PC-3 (cell line): ENCODE data around the gene SYK. TPM values are rescaled to one million over a fixed set of nuclear protein-coding genes. Genes with fewer than 3 reads are reported as not detected.

Experiments used
- ATAC-seq: fragments of 200-7000 bp; cut with Tn5 transposase; 2 replicates; pipeline ENCODE4 v1.9.1; 2020; ENCODE audit warnings: mild to moderate bottlenecking, moderate library complexity
- BruUV-seq: library from RNA; stranded (reverse); fragments of 400-500 nt; replicated peaks from 2 replicates; lab custom pipeline; 2021; lab: Mats Ljungman, UMichigan
- CTCF ChIA-PET: fragments of 300-600 bp; sonication (Branson Sonifier 250); formaldehyde crosslinking; loops from one replicate; lab custom pipeline; 2022; ENCODE audit warnings: antibody characterized with exemption; lab: Charles Lee
- POLR2A ChIA-PET: fragments of 300-600 bp; sonication (Branson Sonifier 250); formaldehyde crosslinking; loops from one replicate; lab custom pipeline; 2022; ENCODE audit warnings: antibody characterized with exemption; ENCODE audit not compliant: unreplicated experiment; lab: Charles Lee
- DNase-seq: peaks from one replicate; pipeline ENCODE4 v3.0.0-alpha.2; 2015
- H2AFZ ChIP-seq: fragments of 300-600 bp; sonication (generic); 2 replicates; pipeline ENCODE4 v1.6.0; 2016; ENCODE audit warnings: antibody characterized with exemption, low read length
- H3F3A ChIP-seq: fragments of 300-600 bp; sonication (generic); one replicate; pipeline ENCODE4 v1.6.0; 2017; ENCODE audit warnings: antibody characterized with exemption, low read length, control low read depth, mild to moderate bottlenecking; ENCODE audit not compliant: unreplicated experiment
- H3K27ac ChIP-seq: fragments of 300-600 bp; sonication (generic); 2 replicates; pipeline ENCODE4 v1.5.1; 2016; ENCODE audit warnings: mild to moderate bottlenecking, low read length
- H3K27me3 ChIP-seq: fragments of 300-600 bp; sonication (generic); 2 replicates; pipeline ENCODE4 v1.6.1; 2016; ENCODE audit warnings: low read length, mixed read lengths
- H3K36me3 ChIP-seq: fragments of 300-600 bp; sonication (generic); 2 replicates; pipeline ENCODE4 v1.6.1; 2016; ENCODE audit warnings: low read depth, mixed run types, low read length, mixed read lengths
- H3K4me1 ChIP-seq: fragments of 300-600 bp; sonication (generic); 2 replicates; pipeline ENCODE4 v1.5.1; 2016; ENCODE audit warnings: low read length; ENCODE audit not compliant: insufficient read depth
- H3K4me2 ChIP-seq: fragments of 300-600 bp; sonication (generic); 2 replicates; pipeline ENCODE4 v1.6.0; 2016; ENCODE audit warnings: low read length
- H3K4me3 ChIP-seq: fragments of 300-600 bp; sonication (generic); 2 replicates; pipeline ENCODE4 v1.5.1; 2016; ENCODE audit warnings: mild to moderate bottlenecking, low read length, mixed read lengths
- H3K79me2 ChIP-seq: fragments of 300-600 bp; sonication (generic); 2 replicates; pipeline ENCODE4 v1.6.1; 2017; ENCODE audit warnings: low read length, mixed read lengths
- H3K9ac ChIP-seq: fragments of 300-600 bp; sonication (generic); 2 replicates; pipeline ENCODE4 v1.6.0; 2016; ENCODE audit warnings: mild to moderate bottlenecking, low read length
- H3K9me2 ChIP-seq: fragments of 300-600 bp; sonication (generic); replicated peaks from 2 replicates; pipeline ENCODE4 v1.6.1; 2016; ENCODE audit warnings: mixed run types, low read length, mixed read lengths
- H3K9me3 ChIP-seq: fragments of 300-600 bp; sonication (generic); 2 replicates; pipeline ENCODE4 v1.6.1; 2016; ENCODE audit warnings: low read length, mixed read lengths
- H4K20me1 ChIP-seq: fragments of 300-600 bp; sonication (generic); 2 replicates; pipeline ENCODE4 v1.6.1; 2016; ENCODE audit warnings: low read length, mixed read lengths
- EZH2 ChIP-seq: fragments of 300-600 bp; sonication (generic); IDR thresholded peaks from one replicate; pipeline ENCODE4 v1.6.1; 2017; ENCODE audit warnings: antibody characterized with exemption, mild to moderate bottlenecking, low read length; ENCODE audit not compliant: unreplicated experiment
- EZH2phosphoT487 ChIP-seq: fragments of 300-600 bp; sonication (generic); IDR thresholded peaks from 2 replicates; pipeline ENCODE4 v1.6.1; 2018; ENCODE audit warnings: mild to moderate bottlenecking, antibody characterized with exemption, low read length, borderline replicate concordance
- intact Hi-C: fragments of 100-400 bp; cut with micrococcal nuclease; formaldehyde crosslinking; loops from 2 replicates; pipeline ENCODE4 v1.9.0; 2023
- total RNA-seq: library from RNA; depleted of rRNA; stranded (reverse); fragments of >200 nt; gene quantifications from 2 replicates; pipeline ENCODE4 v1.2.3, GENCODE V29; 2014
- TF ChIP-seq, protein P1 (sequence below): fragments of 300-600 bp; sonication (generic); conservative IDR thresholded peaks from 2 replicates; pipeline ENCODE4 v1.5.1; 2017; ENCODE audit warnings: antibody characterized with exemption, low read depth, mild to moderate bottlenecking, low read length

SYK gene
- total RNA-seq, 1 experiment from 2014 or later = 12.9 TPM

DNA sequence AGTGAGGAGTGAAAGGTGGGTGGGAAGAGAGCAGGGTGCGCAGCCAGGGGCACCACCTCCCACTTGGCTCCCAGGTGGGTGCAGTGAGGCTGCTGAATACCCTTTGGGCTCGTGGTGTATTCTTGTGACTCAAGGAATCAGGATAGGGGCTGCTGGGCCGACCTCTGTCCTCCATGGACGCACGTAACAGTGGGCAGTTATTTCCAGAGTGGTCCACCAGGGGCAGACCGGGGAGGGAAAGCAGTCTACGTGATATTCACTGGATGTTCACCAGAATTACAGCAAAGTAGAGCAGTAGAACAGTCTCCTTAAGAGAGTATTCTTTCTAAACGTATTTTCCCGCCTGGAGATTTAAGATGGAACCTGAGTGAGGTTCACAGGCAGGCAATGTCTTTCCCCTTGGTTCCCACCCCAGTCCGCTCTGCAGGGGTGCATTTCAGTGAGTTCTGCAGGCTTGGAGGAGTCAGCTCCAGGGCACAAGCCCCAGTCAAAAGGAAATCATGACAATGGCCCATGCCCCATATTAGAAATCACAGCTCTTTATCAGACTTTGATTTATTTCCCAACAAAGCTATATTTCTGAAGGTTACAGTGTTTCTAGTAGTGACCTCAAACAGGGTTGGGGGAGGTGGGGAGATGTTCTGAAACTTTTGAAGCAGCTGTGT, 88.7 kb downstream of the SYK start:
- H3K27ac ChIP-seq = no peak overlapping the region
- DNase-seq (no peak), ATAC-seq (no peak)
- no peaks in the 10 kb centered on the region for H3K79me2 ChIP-seq
- ChIA-PET CTCF (no interaction called here), POLR2A (no interaction called here)
- H2AFZ ChIP-seq = no peak overlapping the region
- H3K4me3 ChIP-seq = no peak overlapping the region
- TF ChIP-seq, protein P1, sequence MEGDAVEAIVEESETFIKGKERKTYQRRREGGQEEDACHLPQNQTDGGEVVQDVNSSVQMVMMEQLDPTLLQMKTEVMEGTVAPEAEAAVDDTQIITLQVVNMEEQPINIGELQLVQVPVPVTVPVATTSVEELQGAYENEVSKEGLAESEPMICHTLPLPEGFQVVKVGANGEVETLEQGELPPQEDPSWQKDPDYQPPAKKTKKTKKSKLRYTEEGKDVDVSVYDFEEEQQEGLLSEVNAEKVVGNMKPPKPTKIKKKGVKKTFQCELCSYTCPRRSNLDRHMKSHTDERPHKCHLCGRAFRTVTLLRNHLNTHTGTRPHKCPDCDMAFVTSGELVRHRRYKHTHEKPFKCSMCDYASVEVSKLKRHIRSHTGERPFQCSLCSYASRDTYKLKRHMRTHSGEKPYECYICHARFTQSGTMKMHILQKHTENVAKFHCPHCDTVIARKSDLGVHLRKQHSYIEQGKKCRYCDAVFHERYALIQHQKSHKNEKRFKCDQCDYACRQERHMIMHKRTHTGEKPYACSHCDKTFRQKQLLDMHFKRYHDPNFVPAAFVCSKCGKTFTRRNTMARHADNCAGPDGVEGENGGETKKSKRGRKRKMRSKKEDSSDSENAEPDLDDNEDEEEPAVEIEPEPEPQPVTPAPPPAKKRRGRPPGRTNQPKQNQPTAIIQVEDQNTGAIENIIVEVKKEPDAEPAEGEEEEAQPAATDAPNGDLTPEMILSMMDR = no peak
- TF ChIP-seq EZH2phosphoT487 (no peak), EZH2 (no peak)
- no TSS peak for BruUV-seq
- no peaks in the 10 kb centered on the region for H3K27me3 ChIP-seq
- H3F3A ChIP-seq = no peaks in the 10 kb centered on the region
- no peaks in the 10 kb centered on the region for H3K4me1 ChIP-seq
- no peak overlapping the region for H3K4me2 ChIP-seq
- H4K20me1 ChIP-seq = no peaks in the 10 kb centered on the region
- H3K9ac ChIP-seq = no peak overlapping the region
- H3K9me2 ChIP-seq = no peaks in the 10 kb centered on the region
- no peaks in the 10 kb centered on the region for H3K9me3 ChIP-seq
- intact Hi-C loops = no loop called here
- no peaks in the 10 kb centered on the region for H3K36me3 ChIP-seq

DNA sequence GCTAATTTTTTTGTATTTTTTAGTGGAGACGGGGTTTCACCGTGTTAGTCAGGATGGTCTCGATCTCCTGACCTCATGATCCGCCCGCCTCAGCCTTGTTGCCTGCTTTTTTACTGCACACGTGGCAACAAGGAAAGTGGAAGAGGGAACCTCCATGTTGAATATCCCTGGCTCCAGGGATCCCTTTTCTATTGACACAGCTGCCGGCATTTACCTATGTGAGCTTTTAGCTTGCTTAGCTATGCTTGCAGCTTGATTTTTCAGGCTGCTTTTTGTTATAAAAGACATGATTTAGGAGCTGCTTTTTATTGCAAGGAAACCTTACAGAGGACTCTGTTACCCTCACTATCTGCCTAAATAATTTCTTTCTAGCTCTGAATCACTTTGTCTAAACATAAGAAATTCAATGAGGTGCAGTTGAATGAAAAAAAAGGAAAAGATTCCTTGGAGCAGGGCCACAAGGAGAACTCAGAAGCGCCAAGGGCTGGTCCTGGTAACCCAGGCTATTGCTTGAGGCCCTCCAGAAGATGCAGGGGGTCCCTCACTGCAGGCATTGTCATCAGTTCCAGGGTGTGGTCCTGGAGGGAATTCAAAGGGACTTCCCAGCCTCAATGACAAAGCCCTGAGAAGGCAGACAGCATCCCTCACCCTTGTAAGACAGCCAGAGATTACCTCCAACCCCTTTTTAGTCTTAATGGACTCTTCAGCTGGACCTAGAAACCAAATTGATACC, 89.9 kb downstream of the SYK start:
- H3K9me3 ChIP-seq = no peaks in the 10 kb centered on the region
- no peak overlapping the region for H3K9ac ChIP-seq
- intact Hi-C loops = no loop called here
- POLR2A ChIA-PET = no interaction called here
- H3K4me3 ChIP-seq = no peak overlapping the region
- no peak overlapping the region for H3K27ac ChIP-seq
- TF ChIP-seq EZH2 = no peak
- TF ChIP-seq, protein P1 = no peak
- TF ChIP-seq EZH2phosphoT487 = no peak
- H3K9me2 ChIP-seq = no peaks in the 10 kb centered on the region
- CTCF ChIA-PET = interaction anchor here (0.5 kb wide), 1 partner anchor 10 kb away, joined by 3 read pairs; no protein-coding TSS in a partner anchor
- no peak overlapping the region for H3K4me2 ChIP-seq
- no peaks in the 10 kb centered on the region for H3K79me2 ChIP-seq
- H3K36me3 ChIP-seq = no peaks in the 10 kb centered on the region
- H4K20me1 ChIP-seq = no peaks in the 10 kb centered on the region
- ATAC-seq = no peak
- H2AFZ ChIP-seq = no peak overlapping the region
- no TSS peak for BruUV-seq
- no peaks in the 10 kb centered on the region for H3F3A ChIP-seq
- no peak for DNase-seq
- H3K4me1 ChIP-seq = no peaks in the 10 kb centered on the region
- H3K27me3 ChIP-seq = no peaks in the 10 kb centered on the region

DNA sequence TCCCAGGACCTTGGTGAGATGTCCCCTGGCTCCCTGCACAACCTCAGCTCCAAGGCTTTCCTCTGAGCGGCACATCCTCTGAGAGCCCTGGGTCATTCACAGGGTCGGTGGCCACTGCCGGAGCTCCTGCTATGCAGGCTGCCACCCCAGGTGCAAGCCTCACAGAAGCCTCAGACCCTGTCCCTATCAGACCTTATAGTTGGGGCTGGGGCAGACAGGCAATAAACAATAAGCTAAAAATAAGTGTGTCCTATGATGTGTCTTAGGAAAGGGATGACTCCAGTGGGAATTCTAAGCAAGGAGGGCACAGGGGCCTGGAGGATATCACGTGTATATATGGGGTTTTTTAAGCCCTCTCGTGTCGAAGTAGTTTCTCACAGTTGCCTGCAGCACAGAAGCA, 91.3 kb downstream of the SYK start:
- TF ChIP-seq EZH2 (no peak), EZH2phosphoT487 (no peak)
- TF ChIP-seq, protein P1 = no peak
- Histone ChIP-seq H3K9me3 (no peaks in the 10 kb centered on the region), H3F3A (no peaks in the 10 kb centered on the region), H3K9ac (no peak overlapping the region), H3K9me2 (no peaks in the 10 kb centered on the region), H3K79me2 (no peaks in the 10 kb centered on the region), H3K4me1 (no peaks in the 10 kb centered on the region), H3K27ac (no peak overlapping the region), H3K27me3 (no peaks in the 10 kb centered on the region), H3K36me3 (no peaks in the 10 kb centered on the region), H3K4me2 (no peak overlapping the region), H4K20me1 (no peaks in the 10 kb centered on the region), H3K4me3 (no peak overlapping the region), H2AFZ (no peak overlapping the region)
- DNase-seq = no peak
- BruUV-seq = no TSS peak
- intact Hi-C loops = no loop called here
- CTCF ChIA-PET = no interaction called here
- no peak for ATAC-seq
- POLR2A ChIA-PET = no interaction called here
